Right forelimb (tissue), 1 donor: ENCODE data around the gene CLEC4M.

Experiments used
- DNase-seq: peaks from one replicate; pipeline ENCODE4 v3.0.0-alpha.2; 2018

CLEC4M gene, protein sequence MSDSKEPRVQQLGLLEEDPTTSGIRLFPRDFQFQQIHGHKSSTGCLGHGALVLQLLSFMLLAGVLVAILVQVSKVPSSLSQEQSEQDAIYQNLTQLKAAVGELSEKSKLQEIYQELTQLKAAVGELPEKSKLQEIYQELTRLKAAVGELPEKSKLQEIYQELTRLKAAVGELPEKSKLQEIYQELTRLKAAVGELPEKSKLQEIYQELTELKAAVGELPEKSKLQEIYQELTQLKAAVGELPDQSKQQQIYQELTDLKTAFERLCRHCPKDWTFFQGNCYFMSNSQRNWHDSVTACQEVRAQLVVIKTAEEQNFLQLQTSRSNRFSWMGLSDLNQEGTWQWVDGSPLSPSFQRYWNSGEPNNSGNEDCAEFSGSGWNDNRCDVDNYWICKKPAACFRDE

GRCh38 chr19:7762719-7763293 lies at the start of gene CLEC4M:
TSS of gene CLEC4M (plus strand) at chr19:7763243. CDS start at chr19:7763267, 24 bp downstream.
- DNase-seq: no peak

DNA sequence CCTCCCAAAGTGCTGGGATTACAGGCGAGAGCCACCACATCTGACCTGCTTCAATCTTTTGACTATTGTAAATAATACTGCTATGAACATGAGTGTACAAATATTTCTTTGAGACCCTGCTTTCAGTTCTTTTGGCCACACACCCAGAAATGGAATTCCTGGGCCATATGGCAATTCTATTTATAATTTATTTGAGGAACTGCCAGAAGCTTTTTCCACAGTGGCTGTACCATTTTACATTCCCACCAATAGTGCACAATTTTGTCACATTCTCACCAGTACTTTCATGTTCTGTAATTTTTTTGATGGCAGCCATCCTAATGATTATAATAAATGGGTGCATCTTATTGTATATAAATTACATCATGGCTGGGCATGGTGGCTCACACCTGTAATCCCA lies 47.4 kb upstream of the CLEC4M start:
- no peak for DNase-seq

GRCh38 chr19:7716762-7717161 lies 46.3 kb upstream of the CLEC4M start:
- no peak for DNase-seq

GRCh38 chr19:7718668-7719067 lies 44.4 kb upstream of the CLEC4M start:
- DNase-seq: no peak

- no peak for DNase-seq
Measured at GRCh38 chr19:7720351-7720750, 42.7 kb upstream of the CLEC4M start.

DNA sequence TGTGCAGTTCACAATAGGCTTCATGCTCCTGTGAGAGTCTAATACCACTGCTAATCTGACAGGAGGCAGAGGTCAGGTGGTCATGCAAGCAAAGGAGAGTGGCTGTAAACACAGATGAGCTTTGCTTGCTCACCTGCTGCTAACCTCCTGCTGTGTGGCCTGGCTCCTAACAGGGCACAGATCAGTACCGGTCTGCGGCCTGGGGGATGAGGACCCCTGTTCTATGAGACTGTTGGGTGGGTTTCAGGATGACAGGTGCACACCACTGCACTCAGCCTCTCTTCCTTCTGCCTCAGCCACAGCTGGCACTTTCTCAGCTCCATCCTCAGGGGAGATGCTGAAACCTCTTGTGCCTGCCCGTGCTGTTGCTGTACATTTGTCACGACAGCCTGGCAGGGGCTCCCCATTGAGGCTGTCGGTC lies 40.8 kb upstream of the CLEC4M start:
- DNase-seq: no peak

GRCh38 chr19:7725791-7726190 lies 37.3 kb upstream of the CLEC4M start:
- no peak for DNase-seq

DNA sequence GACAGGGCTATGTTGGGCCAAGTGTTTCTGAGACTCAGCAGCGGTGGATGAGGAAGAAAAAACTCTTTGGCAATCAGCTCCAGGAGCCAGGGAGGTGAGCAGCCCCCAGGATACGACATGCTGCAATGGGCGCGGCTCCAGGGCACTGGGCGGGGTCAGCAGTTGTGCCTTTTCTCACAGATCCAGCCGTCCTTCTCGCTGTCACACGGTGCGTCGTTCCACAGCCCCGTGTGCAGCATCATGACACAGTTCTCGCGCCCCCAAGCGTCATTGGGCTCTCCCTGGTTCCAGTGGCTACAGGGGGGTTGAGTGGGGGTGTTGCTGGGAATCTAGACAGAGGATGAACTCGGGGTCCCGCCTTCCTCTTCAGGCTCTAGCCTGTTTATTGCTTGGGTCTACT lies 33.8 kb upstream of the CLEC4M start:
- DNase-seq: no peak

DNA sequence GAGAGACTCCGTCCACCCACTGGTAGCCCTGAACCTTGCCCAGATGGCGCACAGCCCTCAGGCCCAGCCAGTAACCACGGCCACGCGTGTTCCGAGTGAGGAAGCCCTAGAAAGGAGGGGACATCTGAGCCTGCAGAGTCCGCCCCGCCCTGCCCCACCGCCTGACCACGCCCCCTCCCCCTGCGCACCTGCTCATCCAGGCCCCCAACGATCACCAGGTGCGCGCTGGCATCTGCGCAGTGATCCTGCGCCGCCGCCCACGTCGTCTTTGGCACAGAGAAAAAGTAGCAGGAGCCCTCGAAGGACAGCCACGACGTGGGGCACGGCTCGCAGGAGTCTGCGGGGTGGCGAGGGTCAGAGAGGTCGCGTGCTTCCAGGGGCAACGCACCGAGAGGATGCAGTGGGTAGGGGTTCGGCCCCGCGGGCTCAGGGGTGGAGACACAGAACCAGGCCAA lies 33.2 kb upstream of the CLEC4M start:
- no peak for DNase-seq

GRCh38 chr19:7730286-7731217 lies 32.5 kb upstream of the CLEC4M start:
- no peak for DNase-seq

DNA sequence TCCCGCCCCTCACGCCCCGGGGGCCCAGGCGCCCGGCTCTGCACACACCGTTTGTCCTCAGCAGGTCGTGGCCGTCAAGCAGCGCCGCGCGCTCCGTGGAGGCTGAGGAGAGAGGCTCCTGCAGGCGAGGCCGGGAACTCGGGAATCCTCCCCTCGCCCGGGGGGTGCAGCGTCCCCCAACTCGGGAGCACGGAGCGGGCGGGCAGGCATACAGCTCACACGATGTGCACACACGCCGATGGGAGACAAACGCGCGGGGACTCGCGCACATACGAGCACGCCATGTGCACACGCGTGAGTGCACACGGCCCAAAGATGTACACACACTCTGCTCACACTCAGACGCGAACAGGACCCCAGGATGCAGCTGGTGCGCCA lies 31.8 kb upstream of the CLEC4M start:
- DNase-seq: no peak

DNA sequence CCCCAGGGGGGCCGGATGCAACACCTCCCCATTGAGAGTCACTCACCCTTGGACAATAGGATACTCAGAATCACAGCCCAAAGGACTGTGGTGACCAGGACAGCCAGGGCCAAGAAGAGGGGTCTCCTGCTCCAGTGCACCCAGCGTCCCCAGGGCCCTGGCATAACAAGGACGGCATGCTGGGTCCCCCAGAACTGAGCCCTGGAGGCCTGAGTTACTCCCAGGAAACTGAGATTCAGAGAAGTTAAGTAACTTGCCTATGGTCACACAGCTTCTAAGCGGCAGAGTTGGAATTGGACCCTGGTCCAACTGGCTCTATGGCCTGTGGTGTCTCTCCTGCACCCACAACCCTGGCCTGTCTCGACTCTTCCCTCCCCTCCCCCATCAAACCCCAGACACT lies 31.4 kb upstream of the CLEC4M start:
- no peak for DNase-seq

DNA sequence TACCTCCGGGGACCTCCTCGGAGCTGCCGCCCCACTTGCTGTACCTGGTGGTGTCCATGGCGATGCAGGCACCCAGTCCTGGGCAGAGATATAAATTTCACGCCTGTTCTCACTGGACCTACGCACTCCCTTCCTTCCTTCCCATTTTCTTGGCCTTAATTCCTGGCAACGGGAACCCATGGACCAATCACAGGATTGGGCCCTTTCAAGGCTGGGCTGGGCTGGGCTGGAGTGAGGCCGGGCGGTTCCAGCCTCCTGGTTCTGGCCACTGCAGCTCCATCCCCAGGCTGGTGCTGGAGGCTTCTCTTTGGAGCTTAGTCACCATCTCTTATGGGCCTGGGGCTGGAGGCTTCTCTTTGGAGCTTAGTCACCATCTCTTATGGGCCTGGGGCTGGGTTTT lies 31.0 kb upstream of the CLEC4M start, which contains the start of gene CLEC4G:
Gene CLEC4G (minus strand): TSS at position 66 of the 400 bp plus-strand sequence. CDS start 8 bp downstream, at position 58.
- DNase-seq: no peak

GRCh38 chr19:7733376-7733775 lies 29.7 kb upstream of the CLEC4M start:
- no peak for DNase-seq

GRCh38 chr19:7734220-7735203 lies 28.5 kb upstream of the CLEC4M start:
- DNase-seq: no peak

DNA sequence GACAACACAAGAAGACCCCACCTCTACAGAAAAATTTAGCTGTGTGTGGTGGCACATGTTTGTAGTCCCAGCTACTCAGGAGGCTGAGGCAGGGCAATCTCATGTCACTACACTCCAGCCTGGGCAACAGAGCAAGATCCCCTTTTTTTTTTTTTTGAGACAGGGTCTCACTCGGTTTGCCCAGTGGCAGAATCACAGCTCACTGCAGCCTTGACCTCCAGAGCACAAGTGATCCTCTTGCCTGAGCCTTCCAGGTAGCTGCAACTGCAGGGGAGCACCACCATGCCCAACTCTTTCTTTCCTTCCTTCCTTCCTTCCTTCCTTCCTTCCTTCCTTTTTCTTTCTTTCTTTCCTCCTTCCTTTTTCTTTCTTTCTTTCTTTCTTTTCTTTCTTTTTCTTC lies 26.9 kb upstream of the CLEC4M start:
- DNase-seq: no peak

DNA sequence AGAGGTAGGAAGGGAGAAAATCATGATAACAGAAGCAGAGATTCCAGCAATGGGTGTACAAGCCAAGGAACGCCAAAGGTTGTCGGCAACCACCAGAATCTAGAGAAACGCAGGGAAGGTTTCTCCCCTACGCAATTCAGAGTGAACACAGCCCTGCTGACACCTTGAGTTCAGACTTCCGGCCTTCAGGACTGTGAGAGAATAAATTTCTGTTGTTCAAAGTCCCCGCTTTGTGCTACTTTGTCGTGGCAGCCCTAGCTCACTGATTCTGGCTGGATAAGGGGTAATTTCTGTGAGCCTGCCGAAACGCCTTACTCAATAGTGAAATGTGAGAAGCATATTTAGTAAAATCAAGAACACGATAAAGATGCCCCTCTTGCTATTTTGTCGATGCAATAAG lies 25.8 kb upstream of the CLEC4M start:
- DNase-seq: no peak

GRCh38 chr19:7738023-7738422 lies 25.0 kb upstream of the CLEC4M start:
- DNase-seq: no peak

DNA sequence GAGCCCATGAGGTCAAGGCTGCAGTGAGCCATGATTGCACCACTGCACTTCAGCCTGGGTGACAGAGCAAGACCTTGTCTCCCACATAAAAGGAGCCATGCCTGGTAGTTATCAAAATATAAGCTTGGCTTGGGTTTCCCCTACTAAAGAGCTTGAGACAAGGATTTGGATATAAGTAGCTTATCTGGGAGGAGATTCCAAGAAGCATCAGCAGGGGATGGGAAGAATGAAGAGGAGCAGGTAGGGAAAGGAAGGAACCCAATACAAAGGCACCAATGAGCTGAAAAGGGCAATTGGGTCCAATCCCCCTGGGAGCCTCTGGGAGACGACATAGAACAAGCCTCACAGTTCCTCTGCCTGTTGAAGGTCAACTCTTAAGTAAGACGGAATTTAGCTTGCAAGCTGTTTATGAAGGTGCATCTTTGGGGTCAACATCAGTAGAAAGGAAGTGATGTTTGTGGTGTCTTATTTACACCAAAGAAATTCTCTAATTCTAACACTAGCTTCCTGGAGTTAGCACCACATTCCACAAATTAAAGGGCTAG lies 23.8 kb upstream of the CLEC4M start:
- no peak for DNase-seq

DNA sequence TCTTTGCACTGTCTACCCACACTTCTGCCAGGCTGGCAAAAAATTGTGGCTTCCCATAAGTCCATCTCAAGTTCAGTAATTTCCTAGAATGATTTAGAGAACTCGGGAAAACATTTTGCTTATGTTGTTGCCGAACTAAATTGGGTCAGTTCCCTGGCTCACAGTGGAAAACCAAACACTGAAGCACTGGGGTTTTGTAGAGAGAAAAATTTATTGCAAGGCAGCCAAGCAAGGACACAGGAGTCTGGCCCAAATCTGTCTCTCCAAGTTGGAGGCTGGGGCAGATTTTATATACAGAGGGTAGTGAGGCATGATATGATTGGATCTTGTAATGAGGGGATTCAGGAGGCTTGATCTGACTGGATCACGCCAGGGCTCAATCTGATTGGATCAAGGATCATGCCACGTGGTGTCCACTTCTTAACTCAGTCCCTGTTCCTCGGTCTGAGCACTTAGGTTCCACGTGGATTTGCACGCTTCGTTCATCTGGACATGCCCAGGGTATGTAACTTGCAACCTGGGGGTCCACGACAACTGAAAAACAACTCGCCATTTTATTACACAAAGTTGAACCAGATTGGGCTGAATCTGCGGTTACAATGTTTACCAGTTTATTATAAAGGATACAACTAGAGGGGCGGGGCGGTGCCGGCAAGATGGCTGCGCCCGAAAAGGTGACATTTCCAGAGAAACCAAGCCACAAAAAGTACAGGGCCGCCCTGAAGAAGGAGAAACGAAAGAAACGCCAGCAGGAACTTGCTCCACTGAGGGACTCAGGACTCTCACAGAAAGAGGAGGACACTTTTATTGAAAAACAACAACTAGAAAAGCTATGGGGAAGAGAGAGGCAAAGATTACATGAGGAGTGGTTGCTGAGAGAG lies 23.0 kb upstream of the CLEC4M start:
- DNase-seq: no peak

DNA sequence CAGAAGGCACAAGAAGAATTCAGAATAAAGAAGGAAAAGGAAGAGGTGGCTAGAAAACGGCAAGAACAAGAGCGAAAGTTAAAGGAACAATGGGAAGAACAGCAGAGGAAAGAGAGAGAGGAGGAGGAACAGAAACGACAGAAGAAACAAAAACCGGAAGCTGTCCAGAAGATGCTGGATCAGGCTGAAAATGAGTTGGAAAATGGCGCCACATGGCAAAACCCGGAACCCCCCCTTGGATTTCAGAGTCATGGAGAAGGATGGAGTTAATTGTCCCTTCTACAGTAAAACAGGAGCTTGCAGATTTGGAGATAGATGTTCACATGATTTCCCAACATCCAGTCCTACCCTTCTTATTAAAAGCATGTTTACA lies 22.4 kb upstream of the CLEC4M start:
- DNase-seq: no peak
